Endothelial cell of umbilical vein (primary cell): ENCODE measurements around the gene TMEM150C.

Source experiments
- CTCF ChIP-seq, 2 donors: IDR thresholded peaks; 1 replicate in 1 of 2; 2 replicates in 1 of 2; pipeline ENCODE4 v1.5.1; 2011; ENCODE audit warnings: low read length in 2 of 2, mild to moderate bottlenecking in 2 of 2, moderate library complexity in 2 of 2, control low read depth in 1 of 2, inconsistent platforms in 1 of 2, low read depth in 1 of 2; ENCODE audit not compliant: insufficient read depth in 1 of 2; ENCODE audit errors: extremely low read depth in 1 of 2
- EZH2 ChIP-seq: IDR thresholded peaks from 2 replicates; pipeline ENCODE4 v1.6.1; 2012; ENCODE audit warnings: borderline replicate concordance, low read depth, mild to moderate bottlenecking, moderate library complexity, low read length, inconsistent platforms; ENCODE audit not compliant: severe bottlenecking
- MYC ChIP-seq: IDR thresholded peaks from one replicate; pipeline ENCODE4 v1.6.1; 2011; ENCODE audit warnings: mild to moderate bottlenecking, low read depth, low read length
- POLR2AphosphoS5 ChIP-seq: IDR thresholded peaks from 2 replicates; pipeline ENCODE4 v1.6.1; 2012; ENCODE audit warnings: low read depth, mild to moderate bottlenecking, control low read depth, low read length, moderate library complexity; ENCODE audit not compliant: insufficient read depth

DNA sequence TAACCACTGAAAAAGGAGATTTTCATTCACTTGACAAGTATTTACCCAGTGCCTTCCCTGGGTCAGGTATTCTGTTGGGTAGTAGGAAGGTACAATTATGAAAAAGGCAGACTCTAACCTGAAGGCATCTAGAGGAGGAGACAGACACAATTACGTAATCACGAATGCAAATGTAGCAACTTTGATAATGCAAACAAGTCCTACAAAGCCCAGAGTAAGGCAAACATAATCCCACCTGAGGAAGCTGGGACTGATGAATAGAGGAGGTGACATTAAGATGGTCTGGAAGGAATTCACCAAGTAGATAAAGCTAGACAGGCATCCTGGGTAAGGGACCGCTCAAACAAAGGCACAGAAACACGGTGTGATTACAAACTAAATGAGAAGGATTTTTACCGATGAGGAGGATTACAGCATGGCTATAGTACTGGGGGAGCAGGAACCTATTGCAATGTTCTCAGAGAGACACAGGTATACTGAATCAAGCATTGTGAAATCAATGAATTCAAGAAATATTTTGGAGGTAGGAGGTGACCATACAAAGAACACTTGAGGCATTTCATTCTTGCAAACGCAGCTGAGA lies 37.1 kb downstream of the TMEM150C start:
- TF ChIP-seq CTCF (IDR thresholded peaks at IDR 0.05; ENCODE audit: extremely low read depth in 1 of 2, insufficient read depth in 1 of 2, low read depth in 1 of 2, low read length in 2 of 2) = no peak
- TF ChIP-seq POLR2AphosphoS5 = no peak
- TF ChIP-seq EZH2 = no peak
- TF ChIP-seq MYC = no peak
